Inflammatory macrophage treated with lipopolysaccharide for 1 hour (primary cell): ENCODE results near the gene TRIM34.
"Not testable (repeated sequence)": the region's sequence is repeated elsewhere in the genome, so short reads cannot be mapped to it uniquely, and the experiment has no call there.

Source experiments
- DNase-seq, 2 donors: peaks; one replicate each; pipeline ENCODE4 v3.0.0-alpha.2; 2020 to 2022

The TRIM34 gene

DNA sequence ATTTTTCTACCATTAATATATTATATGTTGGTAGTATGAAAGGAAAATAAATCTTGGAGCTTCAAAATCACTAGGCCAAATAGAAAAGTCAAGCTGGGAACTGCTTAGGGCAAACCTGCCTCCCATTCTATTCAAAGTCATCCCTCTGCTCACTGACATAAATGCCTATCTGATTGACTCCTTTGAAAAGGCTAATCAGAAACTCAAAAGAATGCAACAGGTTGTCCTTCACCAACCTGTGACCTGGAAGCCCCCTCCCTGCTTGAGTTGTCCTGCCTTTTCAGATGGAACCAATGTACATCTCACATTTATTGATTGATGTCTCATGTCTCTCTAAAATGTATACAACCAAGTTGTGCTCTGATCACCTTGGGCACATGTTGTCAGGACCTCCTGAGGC lies 3.2 kb upstream of the TRIM34 start:
- DNase-seq: no peak

- no peak for DNase-seq
These were observed 2.0 kb upstream of the TRIM34 start for GRCh38 chr11:5622802-5623201.

DNA sequence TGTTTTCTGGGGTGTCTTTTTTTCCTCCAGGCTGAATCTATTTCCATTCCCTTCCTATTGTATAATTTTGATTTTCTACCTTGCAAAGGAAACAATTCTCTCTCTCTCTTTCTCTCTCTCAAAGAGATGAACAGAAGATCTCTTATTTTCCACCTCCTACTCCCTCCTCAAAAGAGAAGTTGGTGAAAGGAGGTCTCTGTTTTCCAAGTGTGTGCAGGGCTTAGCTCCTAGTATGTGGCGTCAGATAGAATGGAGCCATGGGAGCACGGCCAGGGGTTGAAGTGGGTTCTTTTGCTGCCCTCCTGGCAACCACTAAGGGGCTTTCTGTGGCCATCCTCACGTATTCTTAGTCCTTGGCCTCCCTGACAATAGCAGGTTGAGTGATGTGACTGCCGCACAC lies 480 bp downstream of the TRIM34 start:
- no peak for DNase-seq

DNA sequence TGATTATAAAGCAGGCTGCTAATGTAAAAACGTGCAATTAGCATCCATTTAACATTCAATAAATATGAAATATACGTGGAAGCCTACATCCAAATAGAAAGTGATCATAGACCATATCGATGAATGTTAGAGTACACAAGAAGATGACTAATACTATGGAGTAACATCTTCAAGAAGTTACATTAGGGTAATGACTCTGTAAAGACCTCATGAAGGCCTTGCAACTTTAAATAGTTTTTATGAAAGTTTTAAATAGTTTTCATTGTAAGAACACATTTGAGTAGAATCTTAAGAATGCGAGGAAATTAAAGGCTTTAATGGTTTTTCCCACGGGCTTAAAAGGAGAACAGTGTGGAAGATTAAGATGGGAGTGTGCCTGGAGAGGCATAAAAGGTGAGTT lies 1.4 kb downstream of the TRIM34 start:
- DNase-seq: peak; percentile 61 to 62

DNA sequence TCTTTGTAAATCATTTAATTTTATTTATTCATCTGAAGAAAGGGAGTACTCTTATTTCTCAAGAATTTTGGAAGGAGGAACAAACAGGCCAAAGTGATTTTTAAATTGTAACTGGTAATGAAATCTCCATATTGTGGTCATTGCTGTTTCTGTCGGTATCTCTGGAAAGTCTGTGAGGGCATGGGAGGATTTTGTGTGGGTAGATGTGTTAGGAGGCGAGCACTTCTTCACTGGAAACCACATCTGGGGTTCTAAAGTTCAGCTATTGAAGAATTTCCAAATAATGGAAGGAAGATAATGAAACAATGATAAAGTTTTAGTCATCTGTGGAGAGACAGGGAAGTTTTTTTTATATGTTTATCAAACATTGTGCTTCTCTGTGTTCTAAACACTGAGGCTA lies 6.6 kb downstream of the TRIM34 start:
- DNase-seq: peak; percentile 81 to 87

- DNase-seq: peak; percentile 51 to 53
These were observed 7.3 kb downstream of the TRIM34 start for GRCh38 chr11:5631969-5632635.

DNA sequence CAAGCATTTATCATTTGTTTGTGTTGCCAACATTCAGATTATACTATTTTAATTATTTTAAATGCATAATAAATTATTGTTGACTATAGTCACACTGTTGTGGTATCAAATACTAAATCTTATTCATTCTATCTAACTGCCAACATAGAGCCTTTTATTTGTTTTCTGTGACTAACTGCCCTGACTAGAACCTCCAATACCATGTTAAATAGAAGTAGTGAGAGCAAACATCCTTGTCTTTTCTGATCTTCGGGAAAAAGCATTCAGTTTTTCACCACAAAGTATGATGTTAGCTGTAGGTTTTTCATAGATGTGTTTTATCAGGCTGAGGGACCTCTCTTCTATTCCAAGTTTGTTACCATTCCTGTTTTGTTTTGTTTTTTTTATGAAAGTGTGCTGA lies 15.2 kb downstream of the TRIM34 start:
- no peak for DNase-seq

GRCh38 chr11:5643585-5643984 lies 18.8 kb downstream of the TRIM34 start:
- no peak for DNase-seq

DNA sequence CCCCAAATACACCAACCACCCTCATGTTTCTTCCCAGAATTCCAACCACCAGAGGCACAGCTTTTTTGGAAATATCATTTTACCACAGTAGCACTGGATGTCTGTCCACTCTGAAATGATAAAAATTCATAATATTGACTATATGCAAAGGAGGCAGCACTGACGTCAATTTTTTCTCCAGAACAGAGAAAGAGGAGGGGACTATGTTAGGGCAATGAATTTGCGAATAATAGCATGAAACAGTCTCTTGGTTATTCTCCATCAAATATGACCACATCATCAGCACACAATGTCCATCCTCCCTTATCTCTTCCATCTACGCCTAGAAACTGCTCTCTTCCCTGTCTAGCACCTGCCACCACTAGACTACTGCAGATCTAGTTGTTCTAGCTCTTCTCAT lies 21.3 kb downstream of the TRIM34 start:
- DNase-seq: no peak

- DNase-seq: no peak
These were observed 30.7 kb downstream of the TRIM34 start for GRCh38 chr11:5655474-5655873.

- not testable (repeated sequence) for DNase-seq
These were observed 32.2 kb downstream of the TRIM34 start for GRCh38 chr11:5656956-5657355.

- DNase-seq: no peak
These were observed 33.5 kb downstream of the TRIM34 start for GRCh38 chr11:5658318-5658717.

DNA sequence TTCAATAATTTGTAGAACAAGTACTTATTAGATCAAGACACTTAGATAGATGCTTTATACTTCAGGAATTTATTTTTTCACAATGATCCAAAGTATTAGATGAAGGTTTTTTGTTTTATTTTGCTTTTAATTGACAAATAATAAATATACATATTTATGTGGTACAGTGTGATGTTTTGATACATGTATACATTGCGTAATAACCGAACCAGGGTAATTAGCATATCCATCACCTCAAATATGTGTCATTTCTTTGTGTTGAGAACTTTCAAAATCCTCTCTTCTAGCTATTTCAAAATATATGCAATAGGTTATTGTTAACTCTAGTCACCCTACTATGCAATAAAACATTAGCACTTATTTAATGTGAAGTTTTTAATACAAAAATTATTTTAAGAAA lies 38.7 kb downstream of the TRIM34 start:
- DNase-seq: no peak

GRCh38 chr11:5665051-5665570 lies 40.3 kb downstream of the TRIM34 start:
- DNase-seq: no peak

DNA sequence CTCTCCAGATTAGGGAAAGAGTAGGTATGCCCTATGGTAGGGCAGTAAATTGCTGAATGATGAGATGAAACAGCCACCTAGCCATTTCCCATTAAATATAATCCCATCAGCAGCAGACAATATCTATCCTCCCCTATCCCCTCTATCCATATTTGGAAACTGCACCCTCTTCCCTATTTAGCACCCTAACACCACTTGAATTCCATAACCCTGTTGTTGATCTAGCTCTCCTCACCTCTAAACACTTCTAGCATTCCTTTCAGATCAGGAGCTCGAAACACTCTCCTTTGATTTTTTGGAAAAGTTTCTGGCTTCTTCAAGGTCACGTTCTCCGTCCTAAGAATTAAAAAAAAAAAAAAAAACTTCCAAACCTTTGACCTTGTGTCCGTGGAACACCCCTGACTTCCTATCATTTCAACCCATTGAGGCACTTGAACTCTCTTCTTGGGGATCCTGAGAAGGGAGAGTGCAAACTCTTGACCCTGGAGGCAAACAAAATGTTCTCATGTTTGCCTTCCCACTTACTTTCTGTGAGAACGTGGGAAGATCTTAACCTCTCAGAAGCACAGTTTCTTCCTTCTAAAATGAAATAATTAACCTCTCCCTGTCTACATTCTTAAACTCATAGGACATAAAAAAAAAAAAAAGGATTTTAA lies 41.1 kb downstream of the TRIM34 start:
- DNase-seq: no peak

GRCh38 chr11:5666402-5666793 lies 41.6 kb downstream of the TRIM34 start:
- DNase-seq: no peak

- DNase-seq: no peak
These were observed 47.0 kb downstream of the TRIM34 start for GRCh38 chr11:5671831-5672230.

GRCh38 chr11:5674391-5674790 lies 49.6 kb downstream of the TRIM34 start:
- no peak for DNase-seq

- no peak for DNase-seq
These were observed 55.0 kb downstream of the TRIM34 start for GRCh38 chr11:5679811-5680210.

DNA sequence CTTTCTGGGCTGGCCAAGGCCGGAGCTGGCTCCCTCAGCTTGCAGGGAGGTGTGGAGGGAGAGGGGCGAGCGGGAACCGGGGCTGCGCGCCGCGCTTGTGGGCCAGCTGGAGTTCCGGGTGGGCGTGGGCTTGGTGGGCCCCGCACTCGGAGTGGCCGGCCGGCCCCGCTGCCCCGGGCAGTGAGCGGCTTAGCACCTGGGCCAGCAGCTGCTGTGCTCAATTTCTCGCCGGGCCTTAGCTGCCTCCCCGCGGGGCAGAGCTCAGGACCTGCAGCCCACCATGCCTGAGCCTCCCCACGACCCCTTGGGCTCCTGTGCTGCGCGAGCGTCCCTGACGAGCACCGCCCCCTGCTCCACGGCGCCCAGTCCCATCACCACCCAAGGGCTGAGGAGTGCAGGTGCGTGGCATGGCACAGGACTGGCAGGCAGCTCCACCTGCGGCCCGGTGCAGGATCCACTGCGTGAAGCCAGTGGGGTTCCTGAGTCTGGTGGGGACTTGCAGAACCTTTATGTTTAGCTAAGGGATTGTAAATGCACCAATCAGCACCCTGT lies 58.2 kb downstream of the TRIM34 start:
- DNase-seq: not testable (repeated sequence)

GRCh38 chr11:5683620-5684019 lies 58.8 kb downstream of the TRIM34 start:
- DNase-seq: not testable (repeated sequence)

DNA sequence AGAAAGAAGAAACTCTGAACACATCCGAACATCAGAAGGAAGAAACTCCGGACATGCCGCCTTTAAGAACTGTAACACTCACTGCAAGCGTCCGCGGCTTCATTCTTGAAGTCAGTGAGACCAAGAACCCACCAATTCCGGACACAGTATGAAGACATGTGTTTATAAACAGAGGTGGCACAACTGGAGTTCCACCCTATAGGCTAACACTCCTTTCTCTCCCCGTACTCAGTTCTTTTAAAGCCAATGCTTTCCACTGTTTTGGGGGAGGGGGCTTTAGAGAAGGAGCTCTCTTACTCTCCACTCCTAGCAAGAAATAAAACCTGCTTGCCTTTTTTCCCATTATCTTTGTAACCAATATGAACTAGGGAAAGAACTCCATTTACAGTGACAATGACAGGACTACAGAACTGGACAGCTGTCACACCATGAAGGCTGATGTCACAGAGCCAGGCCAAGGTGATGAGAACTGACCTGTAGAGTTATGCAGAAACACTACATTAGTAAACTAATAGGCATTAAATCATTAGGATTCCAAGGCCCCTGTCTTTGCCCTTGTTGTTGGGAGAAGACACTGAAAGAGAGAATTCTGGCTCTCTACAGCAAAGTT lies 59.3 kb downstream of the TRIM34 start:
- DNase-seq: no peak

GRCh38 chr11:5684646-5685362 lies 60.0 kb downstream of the TRIM34 start, which contains the start of gene TRIM5:
Gene TRIM5, minus strand, starts transcription at chr11:5685074. Its CDS starts 4,897 bp downstream, at chr11:5680177.
- DNase-seq: peak; percentile 94 to 96
